ENCODE results near the gene MAP1LC3B2.

- TF ChIP-seq, protein P1, sequence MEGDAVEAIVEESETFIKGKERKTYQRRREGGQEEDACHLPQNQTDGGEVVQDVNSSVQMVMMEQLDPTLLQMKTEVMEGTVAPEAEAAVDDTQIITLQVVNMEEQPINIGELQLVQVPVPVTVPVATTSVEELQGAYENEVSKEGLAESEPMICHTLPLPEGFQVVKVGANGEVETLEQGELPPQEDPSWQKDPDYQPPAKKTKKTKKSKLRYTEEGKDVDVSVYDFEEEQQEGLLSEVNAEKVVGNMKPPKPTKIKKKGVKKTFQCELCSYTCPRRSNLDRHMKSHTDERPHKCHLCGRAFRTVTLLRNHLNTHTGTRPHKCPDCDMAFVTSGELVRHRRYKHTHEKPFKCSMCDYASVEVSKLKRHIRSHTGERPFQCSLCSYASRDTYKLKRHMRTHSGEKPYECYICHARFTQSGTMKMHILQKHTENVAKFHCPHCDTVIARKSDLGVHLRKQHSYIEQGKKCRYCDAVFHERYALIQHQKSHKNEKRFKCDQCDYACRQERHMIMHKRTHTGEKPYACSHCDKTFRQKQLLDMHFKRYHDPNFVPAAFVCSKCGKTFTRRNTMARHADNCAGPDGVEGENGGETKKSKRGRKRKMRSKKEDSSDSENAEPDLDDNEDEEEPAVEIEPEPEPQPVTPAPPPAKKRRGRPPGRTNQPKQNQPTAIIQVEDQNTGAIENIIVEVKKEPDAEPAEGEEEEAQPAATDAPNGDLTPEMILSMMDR (IDR thresholded peaks at IDR 0.05) = no peak
- no peak for TF ChIP-seq POLR2AphosphoS5 (IDR thresholded peaks at IDR 0.05; ENCODE audit: low read depth, low read length)
- TF ChIP-seq REST (IDR thresholded peaks at IDR 0.05; ENCODE audit: insufficient read depth in 1 of 2, low read depth in 2 of 2, low read length in 1 of 2) = no peak
- no peak for TF ChIP-seq SIN3A (IDR thresholded peaks at IDR 0.05; ENCODE audit: borderline replicate concordance, insufficient read depth, low read depth, low read length)
- TF ChIP-seq TCF7L2 (IDR thresholded peaks at IDR 0.05; ENCODE audit: low read depth, low read length) = no peak
Measured at GRCh38 chr12:116517431-116518045, 41.6 kb upstream of the MAP1LC3B2 start.
